ENCODE measurements around the gene PTPN11. TPM values are rescaled to one million over a fixed set of nuclear protein-coding genes. Genes with fewer than 3 reads are reported as not detected.

The PTPN11 gene
- total and polyA plus RNA-seq, 2 of the 13 experiments (the other 11 are each of a cell fraction or from before 2014, with no cell fraction given) = 30.0 to 63.5 TPM

DNA sequence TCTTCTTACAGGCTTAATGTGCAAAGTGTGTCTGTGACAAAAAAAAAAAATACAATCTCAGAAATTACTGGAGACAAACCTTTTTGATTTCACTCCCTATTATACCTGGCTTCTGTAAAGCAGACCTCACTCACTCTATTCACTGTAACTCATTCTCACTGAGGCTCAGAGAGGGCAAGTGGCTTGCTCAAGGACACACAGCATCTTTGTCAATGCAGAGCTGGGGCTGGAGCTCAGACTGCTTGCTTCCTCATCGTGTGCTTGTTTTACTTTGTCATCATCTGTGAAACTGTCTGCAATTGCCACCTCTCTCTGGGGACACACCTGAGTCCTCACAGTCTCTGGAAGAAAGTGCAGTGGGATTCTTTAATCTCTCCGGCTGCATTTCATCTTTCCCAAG lies 120.0 kb downstream of the PTPN11 start:
- H3K27me3 ChIP-seq (ENCODE audit: control insufficient read depth in 1 of 2, insufficient read depth in 2 of 2, low read length in 2 of 2) = peaks cover 0 to 11% of the 10 kb centered on the region in 2 experiments; a peak in 2 of 5 replicates
- CTCF ChIA-PET (ENCODE audit: low intra/inter-chr PET ratio, low total read pairs) = no interaction called here
- H3K9me3 ChIP-seq (ENCODE audit: low read length) = no peaks in the 10 kb centered on the region
- intact Hi-C loops (cut with micrococcal nuclease; ENCODE audit: unreplicated experiment) = no loop called here
- DNase-seq (ENCODE audit: low spot score) (no peak), FAIRE-seq (no peak), ATAC-seq (no peak)
- no peak overlapping the region for H2AFZ ChIP-seq (ENCODE audit: low read length)
- POLR2A ChIA-PET = no interaction called here
- 21% methylated on average over 2 of the region's 2 CpGs for WGBS (ENCODE audit: low lambda C conversion rate)
- no peak overlapping the region for H3K4me2 ChIP-seq (ENCODE audit: low read depth, low read length)
- H3K27ac ChIP-seq (ENCODE audit: extremely low read length, insufficient read depth, low read length) = no peak overlapping the region
- peaks cover 6% of the 10 kb centered on the region; the same call in 1 of the 2 replicates for H3K4me1 ChIP-seq (ENCODE audit: insufficient read depth, low read length)
- no peak overlapping the region for H3K4me3 ChIP-seq (replicated peaks in 1 of 3; ENCODE audit: insufficient read depth in 1 of 3, low read depth in 2 of 3, low read length in 3 of 3)
- BruUV-seq (replicated peaks) = no TSS peak
- H3K9ac ChIP-seq (ENCODE audit: insufficient read depth, low read depth, low read length) = no peak overlapping the region
- H4K20me1 ChIP-seq (ENCODE audit: insufficient read depth, low read length) = no peaks in the 10 kb centered on the region
- no peaks in the 10 kb centered on the region for H3K79me2 ChIP-seq (ENCODE audit: insufficient read depth, low read length)
- in situ Hi-C loops (cut with HindIII; ENCODE audit: extremely low pct_ligation_motif_present, low pct_unique_long_range_greater_than_20kb) = no loop called here
- TF ChIP-seq SRSF1 (optimal IDR thresholded peaks at IDR 0.05; ENCODE audit: low read depth, low read length) (no peak), REL (CRISPR knock-in tag; conservative IDR thresholded peaks at IDR 0.05) (no peak), ZNF17 (CRISPR knock-in tag; IDR thresholded peaks at IDR 0.05) (no peak), ZNF792 (CRISPR knock-in tag; IDR thresholded peaks at IDR 0.05) (no peak), ZNF768 (CRISPR knock-in tag; IDR thresholded peaks at IDR 0.05) (peak; percentile 92), SP4 (CRISPR knock-in tag; IDR thresholded peaks at IDR 0.05) (no peak), TSC22D2 (CRISPR knock-in tag; IDR thresholded peaks at IDR 0.05; ENCODE audit: borderline replicate concordance) (no peak), ZFP36 (IDR thresholded peaks at IDR 0.05; ENCODE audit: borderline replicate concordance, low read depth, low read length, partially characterized antibody) (peak; percentile 18), NPAS2 (CRISPR knock-in tag; IDR thresholded peaks at IDR 0.05; ENCODE audit: borderline replicate concordance) (no peak)
- TF ChIP-seq, protein P1, sequence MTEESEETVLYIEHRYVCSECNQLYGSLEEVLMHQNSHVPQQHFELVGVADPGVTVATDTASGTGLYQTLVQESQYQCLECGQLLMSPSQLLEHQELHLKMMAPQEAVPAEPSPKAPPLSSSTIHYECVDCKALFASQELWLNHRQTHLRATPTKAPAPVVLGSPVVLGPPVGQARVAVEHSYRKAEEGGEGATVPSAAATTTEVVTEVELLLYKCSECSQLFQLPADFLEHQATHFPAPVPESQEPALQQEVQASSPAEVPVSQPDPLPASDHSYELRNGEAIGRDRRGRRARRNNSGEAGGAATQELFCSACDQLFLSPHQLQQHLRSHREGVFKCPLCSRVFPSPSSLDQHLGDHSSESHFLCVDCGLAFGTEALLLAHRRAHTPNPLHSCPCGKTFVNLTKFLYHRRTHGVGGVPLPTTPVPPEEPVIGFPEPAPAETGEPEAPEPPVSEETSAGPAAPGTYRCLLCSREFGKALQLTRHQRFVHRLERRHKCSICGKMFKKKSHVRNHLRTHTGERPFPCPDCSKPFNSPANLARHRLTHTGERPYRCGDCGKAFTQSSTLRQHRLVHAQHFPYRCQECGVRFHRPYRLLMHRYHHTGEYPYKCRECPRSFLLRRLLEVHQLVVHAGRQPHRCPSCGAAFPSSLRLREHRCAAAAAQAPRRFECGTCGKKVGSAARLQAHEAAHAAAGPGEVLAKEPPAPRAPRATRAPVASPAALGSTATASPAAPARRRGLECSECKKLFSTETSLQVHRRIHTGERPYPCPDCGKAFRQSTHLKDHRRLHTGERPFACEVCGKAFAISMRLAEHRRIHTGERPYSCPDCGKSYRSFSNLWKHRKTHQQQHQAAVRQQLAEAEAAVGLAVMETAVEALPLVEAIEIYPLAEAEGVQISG (CRISPR knock-in tag; IDR thresholded peaks at IDR 0.05) = no peak
- TF ChIP-seq, protein P2, sequence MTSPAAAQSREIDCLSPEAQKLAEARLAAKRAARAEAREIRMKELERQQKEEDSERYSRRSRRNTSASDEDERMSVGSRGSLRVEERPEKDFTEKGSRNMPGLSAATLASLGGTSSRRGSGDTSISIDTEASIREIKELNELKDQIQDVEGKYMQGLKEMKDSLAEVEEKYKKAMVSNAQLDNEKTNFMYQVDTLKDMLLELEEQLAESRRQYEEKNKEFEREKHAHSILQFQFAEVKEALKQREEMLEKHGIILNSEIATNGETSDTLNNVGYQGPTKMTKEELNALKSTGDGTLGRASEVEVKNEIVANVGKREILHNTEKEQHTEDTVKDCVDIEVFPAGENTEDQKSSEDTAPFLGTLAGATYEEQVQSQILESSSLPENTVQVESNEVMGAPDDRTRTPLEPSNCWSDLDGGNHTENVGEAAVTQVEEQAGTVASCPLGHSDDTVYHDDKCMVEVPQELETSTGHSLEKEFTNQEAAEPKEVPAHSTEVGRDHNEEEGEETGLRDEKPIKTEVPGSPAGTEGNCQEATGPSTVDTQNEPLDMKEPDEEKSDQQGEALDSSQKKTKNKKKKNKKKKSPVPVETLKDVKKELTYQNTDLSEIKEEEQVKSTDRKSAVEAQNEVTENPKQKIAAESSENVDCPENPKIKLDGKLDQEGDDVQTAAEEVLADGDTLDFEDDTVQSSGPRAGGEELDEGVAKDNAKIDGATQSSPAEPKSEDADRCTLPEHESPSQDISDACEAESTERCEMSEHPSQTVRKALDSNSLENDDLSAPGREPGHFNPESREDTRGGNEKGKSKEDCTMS (CRISPR knock-in tag; conservative IDR thresholded peaks at IDR 0.05) = no peak
- TF ChIP-seq, protein P3, sequence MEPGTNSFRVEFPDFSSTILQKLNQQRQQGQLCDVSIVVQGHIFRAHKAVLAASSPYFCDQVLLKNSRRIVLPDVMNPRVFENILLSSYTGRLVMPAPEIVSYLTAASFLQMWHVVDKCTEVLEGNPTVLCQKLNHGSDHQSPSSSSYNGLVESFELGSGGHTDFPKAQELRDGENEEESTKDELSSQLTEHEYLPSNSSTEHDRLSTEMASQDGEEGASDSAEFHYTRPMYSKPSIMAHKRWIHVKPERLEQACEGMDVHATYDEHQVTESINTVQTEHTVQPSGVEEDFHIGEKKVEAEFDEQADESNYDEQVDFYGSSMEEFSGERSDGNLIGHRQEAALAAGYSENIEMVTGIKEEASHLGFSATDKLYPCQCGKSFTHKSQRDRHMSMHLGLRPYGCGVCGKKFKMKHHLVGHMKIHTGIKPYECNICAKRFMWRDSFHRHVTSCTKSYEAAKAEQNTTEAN (CRISPR knock-in tag; conservative IDR thresholded peaks at IDR 0.05) = no peak
- TF ChIP-seq, protein P4, sequence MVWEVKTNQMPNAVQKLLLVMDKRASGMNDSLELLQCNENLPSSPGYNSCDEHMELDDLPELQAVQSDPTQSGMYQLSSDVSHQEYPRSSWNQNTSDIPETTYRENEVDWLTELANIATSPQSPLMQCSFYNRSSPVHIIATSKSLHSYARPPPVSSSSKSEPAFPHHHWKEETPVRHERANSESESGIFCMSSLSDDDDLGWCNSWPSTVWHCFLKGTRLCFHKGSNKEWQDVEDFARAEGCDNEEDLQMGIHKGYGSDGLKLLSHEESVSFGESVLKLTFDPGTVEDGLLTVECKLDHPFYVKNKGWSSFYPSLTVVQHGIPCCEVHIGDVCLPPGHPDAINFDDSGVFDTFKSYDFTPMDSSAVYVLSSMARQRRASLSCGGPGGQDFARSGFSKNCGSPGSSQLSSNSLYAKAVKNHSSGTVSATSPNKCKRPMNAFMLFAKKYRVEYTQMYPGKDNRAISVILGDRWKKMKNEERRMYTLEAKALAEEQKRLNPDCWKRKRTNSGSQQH (CRISPR knock-in tag; IDR thresholded peaks at IDR 0.05; ENCODE audit: low read depth) = no peak
- H3K36me3 ChIP-seq (replicated peaks in 1 of 2; ENCODE audit: control insufficient read depth in 1 of 2, insufficient read depth in 2 of 2, low read length in 2 of 2) = no peaks in the 10 kb centered on the region
